Cardiac muscle cell (in vitro differentiated cells and primary cell): ENCODE measurements around the gene SDCBP2. TPM values are rescaled to one million over a fixed set of nuclear protein-coding genes. Genes with fewer than 3 reads are reported as not detected.

Experiments used
- DNase-seq, 2 donors: peaks; one replicate each; pipeline versions ENCODE4 v3.0.0 to v3.0.0-alpha.2; 2010 to 2017; ENCODE audit warnings: low read depth in 1 of 2, low spot score in 1 of 2
- H3K27ac ChIP-seq: fragments of 200-600 bp; sonication (generic); 2 replicates; pipeline ENCODE4 v1.5.1; 2016
- H3K27me3 ChIP-seq: fragments of 200-600 bp; sonication (generic); 2 replicates; pipeline ENCODE4 v1.6.0; 2016; ENCODE audit warnings: control low read depth
- H3K36me3 ChIP-seq: fragments of 200-600 bp; sonication (generic); 2 replicates; pipeline ENCODE4 v1.5.1; 2016; ENCODE audit warnings: control low read depth
- H3K4me1 ChIP-seq: fragments of 200-600 bp; sonication (generic); 2 replicates; pipeline ENCODE4 v1.8.1; 2017; ENCODE audit warnings: low read depth, mild to moderate bottlenecking, mixed run types
- H3K4me3 ChIP-seq: fragments of 200-600 bp; sonication (generic); 2 replicates; pipeline ENCODE4 v1.5.1; 2016; ENCODE audit warnings: mild to moderate bottlenecking
- H3K9me3 ChIP-seq: fragments of 200-600 bp; sonication (generic); 2 replicates; pipeline ENCODE4 v1.5.1; 2017; ENCODE audit warnings: low read depth, mild to moderate bottlenecking, control low read depth
- CTCF ChIP-seq: IDR thresholded peaks from 2 replicates; pipeline ENCODE4 v1.5.1; 2012; ENCODE audit warnings: low read depth, mild to moderate bottlenecking, low read length
- polyA plus RNA-seq: library from polyadenylated mRNA; unstranded; fragments of >200 nt; fragmentation: Nextera tagmentation; extraction: Ambion mirVana; gene quantifications from 2 replicates; pipeline ENCODE4 v1.2.1, GENCODE V29; 2016
- total RNA-seq: library from RNA; depleted of rRNA; stranded (reverse); fragments of >200 nt; gene quantifications from 2 replicates; pipeline ENCODE4 v1.2.3, GENCODE V29; 2016

SDCBP2 gene
- total and polyA plus RNA-seq, 2 experiments from 2014 or later = 6.2 to 8.0 TPM

DNA sequence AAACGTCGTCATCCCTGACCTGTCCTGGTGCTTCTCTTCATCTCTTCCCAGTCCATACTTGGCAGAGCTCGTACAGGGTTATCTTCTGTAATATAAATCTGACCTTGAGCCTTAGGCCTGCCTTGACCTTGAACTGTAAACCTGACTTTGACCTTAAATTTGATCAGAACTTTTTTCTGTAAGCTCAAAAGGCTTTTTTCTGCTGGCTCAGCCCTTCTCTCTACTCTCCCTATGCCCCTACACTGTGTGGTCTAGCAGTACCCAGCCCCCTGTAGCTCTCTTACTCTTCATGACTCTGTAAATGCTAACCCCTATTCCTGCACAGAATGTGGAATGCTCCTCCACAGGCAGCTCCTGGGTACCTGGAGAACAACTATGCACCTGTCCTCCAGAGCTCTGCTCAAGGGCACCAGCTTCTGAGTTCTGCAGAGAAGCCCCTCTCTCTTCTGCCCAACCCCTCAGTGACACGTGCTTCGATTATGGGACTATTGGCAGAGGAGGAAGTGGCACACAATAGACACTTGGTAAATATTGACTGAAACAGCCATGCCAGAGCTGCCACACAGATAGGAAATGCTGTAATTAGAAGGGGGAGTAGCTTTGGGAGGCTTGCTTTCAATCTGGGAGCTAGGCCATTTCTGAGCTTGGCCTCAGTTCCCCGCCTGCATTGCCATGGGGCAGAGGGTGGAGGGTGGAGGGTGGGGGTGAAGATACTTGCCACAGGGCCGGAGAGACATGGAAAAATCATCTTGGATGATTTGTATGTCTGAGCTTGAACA, 47.5 kb downstream of the SDCBP2 start:
- Histone ChIP-seq H3K36me3 (no peaks in the 10 kb centered on the region), H3K27me3 (no peaks in the 10 kb centered on the region), H3K4me1 (peaks cover 15% of the 10 kb centered on the region), H3K4me3 (no peak overlapping the region), H3K9me3 (no peaks in the 10 kb centered on the region), H3K27ac (no peak overlapping the region)
- TF ChIP-seq CTCF = no peak
- no peak for DNase-seq

GRCh38 chr20:1280195-1281102, 48.5 kb downstream of the SDCBP2 start:
- Histone ChIP-seq H3K9me3 (no peaks in the 10 kb centered on the region), H3K27ac (no peak overlapping the region), H3K27me3 (no peaks in the 10 kb centered on the region), H3K4me1 (peaks cover 15% of the 10 kb centered on the region), H3K4me3 (no peak overlapping the region), H3K36me3 (no peaks in the 10 kb centered on the region)
- DNase-seq = no peak
- TF ChIP-seq CTCF = no peak

GRCh38 chr20:1278993-1279392, 49.9 kb downstream of the SDCBP2 start:
- no peak overlapping the region for H3K4me3 ChIP-seq

GRCh38 chr20:1277529-1278322, 51.2 kb downstream of the SDCBP2 start:
- H3K9me3 ChIP-seq = no peaks in the 10 kb centered on the region
- TF ChIP-seq CTCF = no peak
- H3K4me3 ChIP-seq = no peak overlapping the region
- no peak for DNase-seq
- no peaks in the 10 kb centered on the region for H3K27me3 ChIP-seq
- peaks cover 15% of the 10 kb centered on the region for H3K4me1 ChIP-seq
- H3K36me3 ChIP-seq = no peaks in the 10 kb centered on the region
- H3K27ac ChIP-seq = no peak overlapping the region

More at GRCh38 chr20:1278993-1279392, 49.9 kb downstream of the SDCBP2 start:
- H3K9me3 ChIP-seq = no peaks in the 10 kb centered on the region
- TF ChIP-seq CTCF = no peak
- H3K27me3 ChIP-seq = no peaks in the 10 kb centered on the region
- H3K27ac ChIP-seq = no peak overlapping the region
- H3K4me1 ChIP-seq = peaks cover 15% of the 10 kb centered on the region
- DNase-seq = no peak
- H3K36me3 ChIP-seq = no peaks in the 10 kb centered on the region

DNA sequence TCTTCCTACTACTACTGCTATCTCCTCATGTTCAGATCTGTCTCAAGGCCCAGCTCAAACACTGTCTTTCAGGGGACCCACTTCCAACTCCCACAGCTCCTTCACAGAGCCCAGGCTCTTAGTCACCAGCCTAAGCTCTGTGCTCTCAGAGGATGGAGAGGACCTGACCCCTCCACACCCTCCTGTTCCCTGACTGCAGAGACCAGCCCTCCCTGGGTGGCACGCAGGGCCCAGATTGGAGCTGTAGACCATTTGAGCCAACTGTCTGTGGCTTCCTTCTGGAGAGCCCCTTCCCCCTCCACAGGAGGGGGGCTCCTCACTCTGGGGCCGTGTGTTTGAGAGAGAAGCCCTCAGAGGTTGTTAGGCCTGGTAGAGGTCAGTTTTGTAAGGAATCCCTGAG, 53.0 kb downstream of the SDCBP2 start:
- no peak for TF ChIP-seq CTCF
- no peaks in the 10 kb centered on the region for H3K36me3 ChIP-seq
- no peak overlapping the region for H3K27ac ChIP-seq
- no peak overlapping the region for H3K4me3 ChIP-seq
- H3K9me3 ChIP-seq = no peaks in the 10 kb centered on the region
- DNase-seq = no peak
- H3K27me3 ChIP-seq = no peaks in the 10 kb centered on the region
- H3K4me1 ChIP-seq = peaks cover 10% of the 10 kb centered on the region
